Measurements from ENCODE around the gene UST. TPM values are rescaled to one million over a fixed set of nuclear protein-coding genes. Genes with fewer than 3 reads are reported as not detected.

The UST gene
- total RNA-seq, 1 experiment from 2014 or later: 6.1 TPM

GRCh38 chr6:148984531-148985056, 237.8 kb downstream of the UST start (continued):
- TF ChIP-seq RAD21 (IDR thresholded peaks at IDR 0.05; ENCODE audit: low read depth) (no peak), EGR1 (IDR thresholded peaks at IDR 0.05; ENCODE audit: low read depth) (no peak), MAX (IDR thresholded peaks at IDR 0.05) (no peak)

GRCh38 chr6:148985499-148985898, 238.7 kb downstream of the UST start:
- H3K79me2 ChIP-seq (ENCODE audit: insufficient read depth, low read length): no peaks in the 10 kb centered on the region
- CTCF ChIA-PET: no interaction called here
- intact Hi-C loops (cut with micrococcal nuclease): no loop called here
- ATAC-seq (no peak), DNase-seq (ENCODE audit: low read depth, low spot score) (no peak)
- H3K4me1 ChIP-seq (ENCODE audit: control insufficient read depth in 1 of 2, insufficient read depth in 2 of 2, low read length in 2 of 2): no peaks in the 10 kb centered on the region
- H3K9me3 ChIP-seq (ENCODE audit: control insufficient read depth in 1 of 2, insufficient read depth in 1 of 2, low read depth in 1 of 2, low read length in 2 of 2): no peaks in the 10 kb centered on the region
- no peaks in the 10 kb centered on the region for H3K36me3 ChIP-seq (ENCODE audit: control insufficient read depth in 1 of 2, insufficient read depth in 2 of 2, low read length in 2 of 2)
- no peaks in the 10 kb centered on the region for H3K9me2 ChIP-seq (ENCODE audit: insufficient read depth)
- no peaks in the 10 kb centered on the region for H3K27me3 ChIP-seq (ENCODE audit: insufficient read depth, low read length)
- RAD21 ChIA-PET (ENCODE audit: low non-redundant PET in 1 of 2, low total read pairs in 2 of 2, uncharacterized antibody in 2 of 2, unreplicated experiment in 2 of 2): no interaction called here
- TF ChIP-seq MAX (IDR thresholded peaks at IDR 0.05) (no peak), ZNF274 (IDR thresholded peaks at IDR 0.05; ENCODE audit: low read depth, low read length) (no peak), POLR2AphosphoS5 (IDR thresholded peaks at IDR 0.05; ENCODE audit: low read depth, low read length) (no peak), SIN3A (IDR thresholded peaks at IDR 0.05; ENCODE audit: low read depth) (no peak), JUND (IDR thresholded peaks at IDR 0.05) (no peak), SRF (IDR thresholded peaks at IDR 0.05; ENCODE audit: low read depth) (no peak), CTCF (IDR thresholded peaks at IDR 0.05 in 2 of 3, conservative IDR thresholded peaks at IDR 0.05 in 1 of 3; ENCODE audit: borderline replicate concordance in 1 of 3, insufficient read depth in 1 of 3, low read depth in 2 of 3, low read length in 2 of 3) (no peak), SP1 (IDR thresholded peaks at IDR 0.05; ENCODE audit: low read depth) (no peak), EZH2phosphoT487 (IDR thresholded peaks at IDR 0.05; ENCODE audit: borderline replicate concordance) (no peak), EZH2 (IDR thresholded peaks at IDR 0.05) (no peak), ELF1 (IDR thresholded peaks at IDR 0.05; ENCODE audit: borderline replicate concordance, low read depth) (no peak), POLR2A (IDR thresholded peaks at IDR 0.05; ENCODE audit: borderline replicate concordance, extremely low read depth, insufficient read depth, insufficient read length) (no peak), FOSL1 (IDR thresholded peaks at IDR 0.05; ENCODE audit: low read depth) (no peak), CEBPB (IDR thresholded peaks at IDR 0.05; ENCODE audit: low read depth) (no peak), TCF7L2 (IDR thresholded peaks at IDR 0.05; ENCODE audit: borderline replicate concordance, extremely low read depth, insufficient read depth, insufficient read length) (no peak), YY1 (IDR thresholded peaks at IDR 0.05; ENCODE audit: extremely low read depth, insufficient replicate concordance, low read depth, low read length) (no peak), ATF3 (IDR thresholded peaks at IDR 0.05) (no peak), EGR1 (IDR thresholded peaks at IDR 0.05; ENCODE audit: low read depth) (no peak), RAD21 (IDR thresholded peaks at IDR 0.05; ENCODE audit: low read depth) (no peak), ZBTB33 (IDR thresholded peaks at IDR 0.05; ENCODE audit: extremely low read depth, insufficient replicate concordance, low read length) (no peak)
- H2AFZ ChIP-seq (ENCODE audit: low read depth, low read length, poor library complexity, severe bottlenecking): no peak overlapping the region
- H4K20me1 ChIP-seq (ENCODE audit: insufficient read depth): no peaks in the 10 kb centered on the region
- H3K27ac ChIP-seq (ENCODE audit: low read depth, low read length): no peak overlapping the region
- BruUV-seq (replicated peaks): no TSS peak
- H3K4me2 ChIP-seq (ENCODE audit: low read length): no peak overlapping the region
- no peak overlapping the region for H3K9ac ChIP-seq (ENCODE audit: low read length)
- H3K4me3 ChIP-seq (replicated peaks in 1 of 2; ENCODE audit: low read depth in 1 of 2, low read length in 2 of 2): no peak overlapping the region
- POLR2A ChIA-PET: no interaction called here
